Measurements from ENCODE around the gene TRIM44.

- no peak for TF ChIP-seq POLR2A (IDR thresholded peaks at IDR 0.05)
- TF ChIP-seq CTCF (IDR thresholded peaks at IDR 0.05): no peak
Measured at GRCh38 chr11:35815556-35816315, 153.2 kb downstream of the TRIM44 start.

All from right lobe of liver (tissue), 4 donors.